Stimulated activated CD4-positive, alpha-beta T cell treated with anti-CD3 and anti-CD28 coated beads, Interleukin-15, amount 100 ng/mL, for 1 hour (primary cell): Measurements from ENCODE around the gene SAMM50.
"Not testable (repeated sequence)": the region's sequence is repeated elsewhere in the genome, so short reads cannot be mapped to it uniquely, and the experiment has no call there.

Source experiments
- DNase-seq, 2 donors: peaks; one replicate each; pipeline ENCODE4 v3.0.0-alpha.2; 2020; ENCODE audit warnings: low read depth in 1 of 2, low spot score in 1 of 2

SAMM50 gene

DNA sequence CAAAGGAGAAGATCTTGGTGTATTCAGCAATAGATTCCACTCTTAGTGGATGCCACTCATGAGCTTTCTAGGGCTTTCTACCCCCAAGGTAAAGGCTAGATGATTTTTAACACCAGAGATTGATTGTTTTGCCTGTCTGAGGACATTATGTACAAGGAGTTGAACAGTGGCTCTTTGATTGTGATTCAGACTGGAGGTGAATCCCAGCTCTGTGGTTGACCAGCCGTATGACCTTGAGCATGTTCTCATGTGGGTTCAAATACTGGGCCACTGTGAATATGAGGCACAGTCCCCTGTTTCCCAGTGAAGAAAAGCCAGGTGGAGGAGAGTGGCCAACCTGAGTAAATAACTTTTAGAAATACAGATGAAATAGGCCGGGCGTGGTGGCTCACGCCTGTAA is 44.9 kb downstream of the SAMM50 start:
- no peak for DNase-seq

DNA sequence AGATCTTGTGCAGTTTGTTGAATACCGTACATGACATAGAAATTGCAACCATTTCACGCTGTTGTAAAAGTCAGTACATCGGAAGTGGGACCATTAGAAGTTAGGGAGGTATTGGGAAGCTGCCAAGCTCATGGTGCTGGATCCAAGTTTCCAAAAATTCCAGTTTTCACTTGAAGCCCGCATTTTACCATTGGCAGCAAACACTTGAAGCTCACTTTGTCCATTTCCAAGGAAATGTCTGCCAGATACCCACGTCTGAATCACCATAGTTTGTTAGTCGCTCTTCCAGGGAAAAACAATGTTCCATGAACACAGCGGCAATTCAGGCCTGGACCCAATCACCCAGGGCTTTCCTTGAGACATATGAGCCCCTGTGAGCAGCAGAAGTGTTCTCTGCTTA is 46.3 kb downstream of the SAMM50 start:
- DNase-seq, result no peak

DNA sequence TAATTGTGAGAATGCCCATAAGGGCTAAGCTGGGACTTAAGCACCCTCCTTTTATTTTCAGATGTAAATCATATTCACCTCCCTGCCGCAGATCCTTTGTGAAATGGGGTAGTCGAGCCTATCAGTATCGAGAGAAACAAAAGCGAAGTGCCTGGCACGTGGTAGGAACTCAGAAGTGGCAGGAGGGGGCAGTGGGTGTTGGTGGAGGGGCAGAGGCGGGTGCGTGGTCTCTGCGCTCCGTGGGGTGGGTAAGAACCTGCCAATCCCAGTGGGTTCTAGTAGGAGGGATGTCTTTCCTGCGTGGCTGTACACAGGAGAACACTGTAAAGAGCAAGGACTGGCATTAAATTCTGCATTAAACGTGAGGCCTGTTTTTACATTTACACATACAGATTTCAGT is 47.1 kb downstream of the SAMM50 start:
- DNase-seq, result no peak

DNA sequence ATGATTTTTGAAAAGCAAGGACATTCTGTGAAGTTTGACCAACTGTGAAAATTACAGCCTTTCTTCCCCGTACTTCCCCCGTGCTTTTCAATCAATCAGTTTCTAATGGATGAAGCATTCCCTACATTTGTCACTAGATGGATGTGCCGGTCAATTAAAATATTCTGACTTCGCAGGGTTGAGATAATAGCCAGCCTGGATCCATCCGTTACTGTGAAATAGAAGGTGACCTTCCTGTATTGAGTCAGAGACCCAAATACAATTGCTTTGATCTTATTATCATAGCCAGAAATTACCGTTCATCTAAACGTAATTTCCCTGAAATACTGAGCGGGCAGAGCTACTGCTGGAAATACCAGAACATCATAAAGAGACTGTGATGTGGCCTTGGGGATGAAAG is 47.8 kb downstream of the SAMM50 start:
- no peak for DNase-seq

DNA sequence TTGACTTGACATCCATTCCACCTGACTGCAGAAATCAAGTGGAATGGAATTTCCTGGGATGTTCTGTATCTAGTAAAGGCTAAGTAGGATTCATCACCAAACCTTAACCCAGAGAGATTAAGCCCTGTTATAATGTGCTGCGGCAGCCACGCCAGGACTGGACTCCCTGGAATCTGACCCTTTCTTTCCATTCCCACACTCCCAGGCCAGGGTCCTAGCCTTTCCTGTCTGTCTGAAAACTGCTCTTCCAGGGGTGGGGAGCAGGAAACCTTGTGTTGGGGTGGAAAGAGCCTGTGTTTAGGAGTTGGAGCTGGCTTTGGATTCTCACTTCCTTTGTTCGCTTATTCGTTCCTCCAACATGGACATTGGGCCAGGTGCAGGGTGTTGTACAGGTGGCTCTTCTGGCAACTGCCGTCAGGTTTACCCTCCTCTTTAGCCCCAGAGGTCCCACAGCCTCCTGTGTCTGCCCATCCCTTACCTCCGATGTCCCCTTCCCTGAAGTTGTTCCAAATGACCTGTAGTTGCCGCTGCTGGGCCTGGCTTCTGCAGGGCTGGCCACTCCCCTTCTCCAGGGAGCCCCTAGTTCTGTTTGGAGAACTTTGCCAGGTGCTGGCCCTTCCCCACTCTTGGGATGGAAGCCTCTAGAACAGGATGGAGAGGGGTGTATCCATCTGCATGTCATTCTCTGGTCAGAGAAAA is 48.3 kb downstream of the SAMM50 start:
- no peak for DNase-seq

DNA sequence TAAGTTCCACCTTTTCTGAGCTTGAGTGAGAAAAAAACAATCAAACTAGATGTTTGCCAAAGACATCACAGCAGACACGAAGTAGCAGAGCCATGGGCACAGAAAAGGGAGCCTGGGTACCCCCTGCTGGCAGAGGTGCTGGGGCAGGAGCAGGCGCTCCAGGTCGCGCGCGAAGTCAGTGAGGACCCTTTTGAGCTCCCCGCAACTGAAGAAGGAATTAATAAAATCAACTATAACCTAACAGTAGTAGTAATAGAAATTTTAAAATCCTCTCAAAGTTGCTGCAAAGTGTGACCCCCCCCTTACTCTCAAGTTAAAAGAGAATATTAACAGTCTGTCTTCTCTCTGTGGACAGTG is 48.8 kb downstream of the SAMM50 start:
- no peak for DNase-seq

DNA sequence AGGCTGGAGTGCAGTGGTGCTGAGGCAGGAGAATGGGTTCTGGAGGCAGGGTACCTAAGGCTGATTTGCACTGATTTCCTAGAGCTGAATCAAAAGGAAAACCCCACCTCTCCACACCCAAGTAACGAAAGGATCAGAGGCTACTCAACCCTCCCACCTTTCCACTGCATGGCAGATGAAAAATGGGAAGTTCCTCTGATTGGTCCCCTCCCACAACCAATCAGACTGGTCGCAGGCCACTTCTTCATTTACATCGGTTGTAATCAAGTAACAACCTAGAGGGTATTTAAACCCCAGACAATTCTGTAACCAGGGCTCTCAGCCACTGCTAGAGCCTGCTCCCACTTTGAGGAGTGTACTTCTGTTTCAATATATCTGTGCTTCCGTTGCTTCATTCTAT is 50.3 kb downstream of the SAMM50 start:
- DNase-seq, result no peak

DNA sequence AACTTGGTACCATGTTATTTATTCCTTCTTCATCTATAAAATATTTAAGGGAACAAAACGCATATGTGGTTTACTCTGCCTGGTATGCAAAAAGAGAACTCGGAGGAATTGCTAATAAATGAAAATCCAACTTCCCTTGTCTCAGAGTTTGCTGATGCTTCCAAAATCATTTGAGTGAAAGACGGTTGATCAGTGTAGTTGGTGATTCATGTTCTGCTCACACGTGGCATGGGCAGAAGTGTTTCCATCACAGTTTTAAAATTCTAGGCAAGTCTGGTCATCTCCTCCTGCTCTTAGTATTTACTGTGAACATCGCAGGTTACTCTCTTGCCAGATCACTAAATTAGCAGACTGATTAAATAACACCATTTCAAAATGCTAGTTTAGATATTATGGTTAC is 56.9 kb downstream of the SAMM50 start:
- DNase-seq, result no peak

DNA sequence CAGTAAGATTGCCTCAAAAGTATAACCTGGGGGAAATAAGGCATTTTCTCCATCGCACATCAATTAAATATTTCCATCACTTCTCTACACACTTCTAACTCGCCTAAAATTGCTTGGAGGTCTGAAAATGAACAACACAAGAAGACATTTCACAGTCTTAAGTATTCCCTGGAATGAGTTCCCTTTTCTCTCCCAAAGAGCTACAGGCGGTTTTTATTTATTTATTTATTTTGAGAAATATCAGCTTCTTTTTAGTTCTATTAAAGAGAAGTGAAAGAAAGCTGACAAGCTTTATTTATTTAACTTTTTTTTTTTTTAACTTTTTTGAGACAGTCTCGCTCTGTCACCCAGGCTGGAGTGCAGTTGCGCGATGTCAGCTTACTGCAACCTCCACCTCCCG is 57.3 kb downstream of the SAMM50 start:
- DNase-seq, result no peak

DNA sequence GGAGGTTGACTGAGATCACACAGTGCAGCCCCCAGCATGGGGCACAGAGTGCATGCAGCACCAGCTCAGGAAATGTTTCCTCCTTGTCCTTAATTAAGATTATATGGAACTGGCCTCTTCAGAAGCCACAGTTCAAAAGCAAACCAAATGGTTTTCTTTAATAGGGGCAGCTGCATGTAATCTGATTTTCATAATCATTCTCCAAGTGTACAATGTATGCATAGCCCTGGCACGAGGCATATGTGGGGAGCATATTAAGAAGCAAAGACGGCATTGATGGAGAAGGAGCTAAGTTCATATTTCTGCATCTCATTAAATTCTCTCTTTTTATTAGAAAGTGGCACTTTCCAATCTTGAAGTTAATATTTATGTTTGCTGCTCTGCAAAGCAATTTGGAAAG is 59.0 kb downstream of the SAMM50 start:
- DNase-seq, result no peak

DNA sequence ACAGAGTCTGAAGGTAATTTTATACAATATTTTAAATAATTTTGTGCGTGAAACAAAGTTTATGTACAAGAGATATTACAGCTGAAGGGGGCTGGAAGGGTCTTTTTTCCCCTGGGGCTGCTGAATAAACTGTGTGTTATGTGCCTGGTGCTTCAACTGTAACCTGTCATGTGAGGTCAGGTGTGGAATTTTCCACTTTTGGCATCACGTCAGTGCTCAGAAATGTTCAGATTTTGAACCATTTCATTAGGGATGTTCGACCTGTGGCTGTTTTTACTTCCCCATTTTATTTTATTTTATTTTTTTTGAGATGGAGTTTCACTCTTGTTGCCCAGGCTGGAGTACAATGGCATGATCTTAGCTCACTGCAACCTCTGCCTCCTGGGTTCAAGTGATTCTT is 61.3 kb downstream of the SAMM50 start:
- DNase-seq, result not testable (repeated sequence)

DNA sequence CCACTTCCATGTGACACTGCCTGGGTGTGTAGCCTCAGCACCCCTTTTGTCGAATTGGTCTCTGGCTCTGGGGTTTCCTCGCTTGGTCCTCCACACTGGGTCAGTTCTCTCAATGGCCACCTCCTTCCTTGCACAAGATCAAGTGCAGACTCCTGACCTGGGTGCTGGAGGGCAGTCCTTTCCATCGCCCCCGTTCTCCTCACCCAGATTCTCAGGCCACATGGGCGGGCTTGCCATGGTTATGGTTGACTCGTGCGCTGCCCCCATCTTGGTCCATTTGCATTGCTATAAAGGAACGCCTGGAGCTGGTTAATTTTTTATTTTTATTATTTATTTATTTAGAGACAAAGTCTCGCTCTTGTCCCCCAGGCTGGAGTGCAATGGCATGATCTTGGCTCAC is 63.4 kb downstream of the SAMM50 start:
- no peak for DNase-seq

DNA sequence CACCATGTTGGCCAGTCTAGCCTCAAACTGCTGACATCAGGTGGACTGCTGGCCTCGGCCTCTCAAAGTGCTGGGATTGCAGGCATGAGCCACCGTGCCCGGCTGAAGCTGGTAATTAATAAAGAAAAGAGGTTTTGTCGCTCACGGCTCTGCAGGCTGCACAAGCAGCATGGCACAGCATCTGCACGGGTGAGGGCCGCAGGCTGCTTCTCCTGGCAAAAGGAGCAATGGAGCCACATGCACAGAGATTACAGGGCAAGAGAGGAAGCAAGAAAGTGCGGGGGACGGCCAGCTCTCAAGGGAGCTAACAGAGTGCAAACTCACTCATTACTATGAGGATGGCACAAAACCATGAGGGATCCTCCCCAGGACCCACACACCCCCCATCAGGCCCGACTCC is 64.2 kb downstream of the SAMM50 start:
- DNase-seq, result no peak

DNA sequence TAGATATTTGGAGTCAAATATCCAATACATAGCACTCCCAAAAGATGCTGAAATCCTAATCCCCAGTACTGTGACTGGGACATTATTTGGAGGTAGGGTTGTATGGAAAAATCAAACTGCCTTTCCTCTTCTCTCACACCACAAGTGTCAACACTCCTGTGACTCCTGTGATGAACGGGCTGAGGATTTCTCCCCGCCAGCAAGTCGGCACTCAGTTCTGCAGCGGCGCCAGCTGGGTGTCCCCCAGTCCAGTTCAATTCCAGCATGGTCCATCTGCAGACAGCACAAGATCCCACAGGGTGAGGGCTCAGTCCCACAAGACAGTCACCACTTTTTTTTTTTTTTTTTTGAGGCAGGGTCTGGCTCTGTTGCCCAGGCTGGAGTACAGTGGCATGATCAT is 64.6 kb downstream of the SAMM50 start:
- DNase-seq, result no peak

DNA sequence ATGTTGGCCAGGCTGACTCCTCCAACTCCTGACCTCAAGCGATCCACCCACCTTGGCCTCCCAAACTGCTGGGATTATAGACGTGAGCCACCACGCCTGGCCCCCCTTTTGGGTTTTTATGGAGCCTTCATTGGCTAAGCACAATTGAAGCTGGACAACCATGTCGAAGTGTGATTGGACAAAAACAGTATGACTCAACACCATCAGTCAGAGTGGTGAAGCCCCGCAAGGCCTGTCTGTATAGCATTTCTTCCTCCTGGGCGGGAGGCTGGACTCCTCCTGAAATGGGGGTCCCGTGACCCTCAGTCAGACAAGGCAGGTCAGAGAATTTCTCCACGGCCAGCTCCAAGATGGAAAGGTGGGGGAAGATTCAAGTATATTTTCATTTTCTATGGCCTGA is 65.7 kb downstream of the SAMM50 start:
- DNase-seq, result no peak

DNA sequence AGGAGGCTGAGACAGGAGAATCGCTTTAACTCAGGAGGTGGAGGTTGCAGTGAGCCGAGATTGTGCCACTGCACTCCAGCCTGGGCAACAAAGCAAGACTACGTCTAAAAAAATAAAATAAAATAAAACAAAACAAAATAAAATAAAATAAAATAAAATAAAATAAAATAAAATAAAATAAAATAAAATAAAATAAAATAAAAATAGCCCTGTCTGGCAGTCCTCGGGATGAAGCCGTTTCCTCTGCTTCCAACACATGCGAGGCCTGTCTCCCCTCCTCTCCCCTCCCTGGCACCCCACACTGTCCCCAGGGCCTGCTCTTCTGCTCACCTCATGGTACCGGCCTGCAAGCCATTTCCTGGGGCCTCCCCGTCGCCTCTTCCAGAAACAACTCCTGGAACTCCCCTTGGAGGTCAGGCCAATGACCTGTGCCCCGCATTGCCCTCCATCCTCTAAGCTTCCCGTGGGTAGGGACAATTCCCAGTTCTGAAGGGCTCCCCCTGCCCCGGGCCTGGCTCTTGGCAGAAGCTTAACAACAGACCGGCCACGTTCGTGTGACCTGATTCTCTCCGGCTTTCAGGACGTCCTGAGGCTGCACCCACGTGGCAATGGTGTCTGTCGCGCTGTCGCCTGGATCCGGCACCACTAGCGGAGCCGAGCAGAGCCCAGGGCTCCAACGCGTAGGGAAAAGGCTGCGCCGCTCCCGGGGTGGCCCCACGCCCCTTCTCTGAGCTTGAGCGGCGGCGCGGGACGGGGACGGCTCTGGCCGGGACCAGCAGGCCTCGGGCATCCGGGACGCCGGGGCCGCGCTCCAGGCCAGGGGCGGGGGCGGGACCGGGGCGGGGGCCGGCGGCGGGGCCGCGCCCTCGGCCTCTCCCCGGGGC is 68.4 kb downstream of the SAMM50 start:
- no peak for DNase-seq

DNA sequence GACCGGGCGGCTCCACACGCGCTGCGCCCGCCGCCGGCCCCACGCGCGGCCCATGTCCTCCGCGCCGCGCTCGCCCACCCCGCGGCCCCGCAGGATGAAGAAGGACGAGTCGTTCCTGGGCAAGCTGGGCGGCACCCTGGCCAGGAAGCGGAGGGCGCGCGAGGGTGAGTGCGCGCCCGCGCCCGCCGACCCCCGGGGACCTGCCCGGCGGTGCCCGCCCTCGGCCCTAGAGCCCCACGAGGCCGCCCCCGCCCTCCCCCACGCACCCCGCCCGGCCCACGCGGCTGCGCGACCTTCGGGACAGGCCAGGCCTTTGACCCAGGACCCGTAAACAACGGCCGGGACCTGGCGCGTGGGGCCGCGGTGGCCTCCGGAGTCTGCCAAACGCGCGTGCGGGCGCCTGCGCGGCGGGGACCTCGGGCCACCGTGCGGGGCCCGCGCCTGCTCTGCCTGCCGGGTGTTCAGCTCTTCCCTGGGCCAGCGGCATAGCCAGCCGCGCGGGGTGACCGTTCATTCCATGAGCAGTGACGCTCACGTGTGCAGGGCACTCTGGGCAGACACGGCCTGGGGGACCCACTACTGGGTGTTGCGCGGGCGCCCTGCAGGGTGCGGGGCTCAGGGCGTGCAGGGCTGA is 69.2 kb downstream of the SAMM50 start, which contains the start of gene PARVB:
TSS of gene PARVB (plus strand) at position 15 of the 634 bp plus-strand sequence. CDS start at position 53, 38 bp downstream.
- no peak for DNase-seq

DNA sequence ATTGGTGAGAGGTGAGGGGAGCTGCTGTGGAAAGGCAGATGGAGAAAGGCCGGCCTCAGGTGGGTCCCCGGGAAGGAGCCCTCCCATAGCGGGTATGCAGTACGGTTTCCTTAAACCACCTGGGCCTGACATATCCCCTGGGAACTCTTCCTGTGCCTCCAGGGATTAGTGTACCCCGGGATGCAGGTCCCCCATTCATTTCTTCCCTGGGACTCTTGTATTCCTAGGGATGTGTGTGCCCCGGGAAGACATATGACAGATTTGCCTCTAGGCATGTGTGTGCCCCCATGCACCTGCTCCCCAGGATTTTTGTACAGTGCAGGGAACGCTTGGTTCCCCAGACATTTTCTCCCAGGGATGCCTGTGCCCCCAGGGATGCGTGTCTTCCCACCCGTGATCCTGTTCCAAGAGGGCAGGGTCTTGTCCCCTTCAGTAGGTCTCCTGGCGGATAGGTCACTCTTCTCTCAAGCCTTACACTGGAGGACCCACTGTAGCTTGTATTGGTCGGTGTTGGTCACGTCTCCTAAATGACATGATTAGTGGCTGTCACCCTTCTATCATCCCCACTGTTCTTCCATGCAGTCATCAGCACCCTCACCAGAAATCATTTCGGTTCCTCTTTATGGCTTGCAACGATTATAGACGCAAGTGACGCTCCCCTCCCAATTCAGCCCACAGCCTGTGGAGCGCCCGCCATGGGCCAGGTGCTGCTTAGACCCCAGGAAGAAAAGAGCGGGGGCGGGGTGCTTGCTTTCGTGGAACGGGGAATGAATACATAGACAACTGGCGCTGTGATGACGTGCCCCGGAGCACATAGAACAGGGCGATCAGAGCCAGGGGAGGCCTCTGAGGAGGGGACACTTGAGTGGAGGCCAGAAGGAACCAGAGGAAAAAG is 70.2 kb downstream of the SAMM50 start:
- DNase-seq, result no peak

DNA sequence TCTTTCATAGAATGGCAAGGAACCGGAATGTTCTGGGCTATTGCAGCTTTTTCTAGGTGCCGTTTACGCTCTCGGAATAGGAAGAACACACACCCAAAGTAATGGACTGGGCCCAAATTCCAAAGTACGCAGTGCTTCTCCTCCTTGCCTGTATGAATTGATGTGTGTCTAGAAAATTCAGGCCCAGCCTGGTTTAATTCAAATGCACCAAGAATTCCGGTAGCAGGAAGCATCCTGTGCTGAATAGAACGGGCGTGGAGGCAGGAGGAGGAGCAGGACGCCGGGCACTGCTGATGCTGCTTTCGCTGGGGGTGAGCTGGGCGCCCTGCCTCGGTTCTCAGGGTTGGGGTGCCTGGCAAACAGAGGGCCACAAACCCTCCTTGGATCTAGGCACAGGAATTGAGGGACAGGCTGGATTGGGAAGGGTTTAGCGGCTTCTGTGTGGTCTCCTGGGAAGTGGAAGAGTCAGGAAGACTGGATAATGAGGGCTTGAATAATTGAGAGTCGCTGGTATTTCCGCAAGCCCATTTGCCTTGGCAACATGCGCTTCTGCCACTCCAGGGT is 70.9 kb downstream of the SAMM50 start:
- DNase-seq, result no peak

DNA sequence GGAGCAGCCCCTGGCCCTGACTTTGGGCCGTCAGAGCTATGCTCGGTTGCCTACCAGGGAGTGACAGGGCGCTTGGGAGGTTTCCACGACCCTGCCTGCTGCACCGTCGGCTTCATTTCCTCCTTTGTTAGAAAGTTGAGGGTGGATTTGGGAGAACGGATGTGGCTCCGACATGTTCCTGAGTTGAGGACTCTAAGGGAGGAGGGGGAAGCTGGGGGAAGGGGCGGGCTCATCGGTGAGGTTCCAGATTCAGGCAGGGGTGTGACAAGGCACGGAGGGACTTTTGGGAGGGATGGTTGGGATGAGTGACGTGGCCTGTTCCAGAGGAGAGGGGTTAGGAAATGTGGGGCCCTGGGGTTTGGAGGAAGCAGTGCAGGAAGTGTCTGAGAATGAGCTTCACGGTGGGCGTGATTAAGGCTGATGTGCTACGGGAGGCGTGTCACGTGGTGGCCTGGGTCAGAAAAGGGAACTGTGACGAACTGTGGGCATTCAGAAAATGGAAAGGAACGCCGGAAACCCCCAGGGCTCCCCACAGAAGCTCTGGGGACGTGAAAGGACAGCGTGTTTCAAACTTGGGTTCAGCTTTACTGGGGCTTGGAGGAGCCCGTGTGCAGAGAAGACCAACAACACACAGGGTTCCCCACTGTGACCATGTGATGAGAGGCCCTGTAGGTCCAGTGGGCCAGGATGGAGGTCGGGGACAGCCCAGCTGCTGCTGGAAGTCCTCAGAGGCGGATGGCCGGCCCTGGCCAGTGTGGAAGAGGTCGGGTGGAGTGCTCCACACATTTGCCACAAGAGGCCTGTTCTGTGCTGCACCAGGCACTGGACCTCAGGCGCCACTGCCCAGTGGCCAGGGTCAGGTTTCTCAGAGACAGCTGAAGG is 71.6 kb downstream of the SAMM50 start:
- DNase-seq, result peak; percentile 12 to 23
